KMS-11 (cell line): Measurements from ENCODE around the gene ZSCAN18.
A peak's percentile ranks its signal among the peaks of the same experiment; 100 is the strongest.

Experiments used
- H2AFZ ChIP-seq: fragments of 200-600 bp; sonication (generic); 2 replicates; pipeline ENCODE4 v1.6.1; 2016; ENCODE audit warnings: antibody characterized with exemption, mixed run types, low read depth
- H3K27ac ChIP-seq: fragments of 200-600 bp; sonication (generic); 2 replicates; pipeline ENCODE4 v1.6.1; 2016; ENCODE audit warnings: mild to moderate bottlenecking, mixed run types
- H3K27me3 ChIP-seq: fragments of 200-600 bp; sonication (generic); 2 replicates; pipeline ENCODE4 v1.6.1; 2017; ENCODE audit warnings: mild to moderate bottlenecking, low read depth, mixed run types, moderate library complexity; ENCODE audit not compliant: insufficient read depth
- H3K36me3 ChIP-seq: fragments of 200-600 bp; sonication (generic); 2 replicates; pipeline ENCODE4 v1.6.1; 2017; ENCODE audit warnings: mild to moderate bottlenecking, mixed run types; ENCODE audit not compliant: insufficient read depth
- H3K4me1 ChIP-seq: fragments of 200-600 bp; sonication (generic); 2 replicates; pipeline ENCODE4 v1.6.1; 2016; ENCODE audit warnings: mild to moderate bottlenecking, low read depth, mixed run types; ENCODE audit not compliant: poor library complexity, severe bottlenecking
- H3K4me2 ChIP-seq: fragments of 200-600 bp; sonication (generic); 2 replicates; pipeline ENCODE4 v1.7.0; 2016; ENCODE audit warnings: mild to moderate bottlenecking, mixed run types
- H3K4me3 ChIP-seq: fragments of 200-600 bp; sonication (generic); IDR thresholded peaks from 2 replicates; pipeline ENCODE4 v1.6.1; 2017; ENCODE audit warnings: low read depth, low read length, mixed read lengths; ENCODE audit not compliant: insufficient read depth
- H3K79me2 ChIP-seq: fragments of 200-600 bp; sonication (generic); 2 replicates; pipeline ENCODE4 v1.6.1; 2016; ENCODE audit warnings: low read depth, mixed run types; ENCODE audit not compliant: insufficient read depth
- H3K9ac ChIP-seq: fragments of 200-600 bp; sonication (generic); 2 replicates; pipeline ENCODE4 v1.6.1; 2016; ENCODE audit warnings: mild to moderate bottlenecking, mixed run types
- H4K20me1 ChIP-seq: fragments of 200-600 bp; sonication (generic); 2 replicates; pipeline ENCODE4 v1.6.1; 2016; ENCODE audit warnings: mild to moderate bottlenecking, mixed run types; ENCODE audit not compliant: insufficient read depth
- TF ChIP-seq, protein P1 (sequence below): fragments of 200-600 bp; sonication (generic); conservative IDR thresholded peaks from 2 replicates; pipeline ENCODE4 v1.6.1; 2017; ENCODE audit warnings: low read depth, mild to moderate bottlenecking, antibody characterized with exemption, low read length, moderate library complexity, mixed read lengths

ZSCAN18 gene

DNA sequence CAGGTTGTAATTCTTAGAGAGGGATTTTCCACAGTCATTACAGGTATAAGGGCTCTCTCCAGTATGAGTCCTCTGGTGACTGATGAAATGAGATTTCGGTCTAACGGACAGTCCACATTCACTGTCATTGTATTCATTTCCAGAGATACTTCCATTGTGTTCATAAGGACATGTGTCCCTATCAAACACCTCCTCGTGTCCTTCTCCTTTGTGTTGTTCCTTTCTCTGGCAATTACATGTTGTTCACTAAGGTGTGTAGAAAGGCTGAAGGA lies 10.5 kb upstream of the ZSCAN18 start:
- Histone ChIP-seq H3K27ac (no peak overlapping the region), H3K4me1 (no peaks in the 10 kb centered on the region), H3K79me2 (no peaks in the 10 kb centered on the region), H3K27me3 (peaks cover 2% of the 10 kb centered on the region; the same call in 1 of the 2 replicates), H3K9ac (no peak overlapping the region), H2AFZ (no peak overlapping the region), H3K36me3 (no peaks in the 10 kb centered on the region), H4K20me1 (no peaks in the 10 kb centered on the region), H3K4me2 (no peak overlapping the region), H3K4me3 (no peak overlapping the region)
- TF ChIP-seq, protein P1, sequence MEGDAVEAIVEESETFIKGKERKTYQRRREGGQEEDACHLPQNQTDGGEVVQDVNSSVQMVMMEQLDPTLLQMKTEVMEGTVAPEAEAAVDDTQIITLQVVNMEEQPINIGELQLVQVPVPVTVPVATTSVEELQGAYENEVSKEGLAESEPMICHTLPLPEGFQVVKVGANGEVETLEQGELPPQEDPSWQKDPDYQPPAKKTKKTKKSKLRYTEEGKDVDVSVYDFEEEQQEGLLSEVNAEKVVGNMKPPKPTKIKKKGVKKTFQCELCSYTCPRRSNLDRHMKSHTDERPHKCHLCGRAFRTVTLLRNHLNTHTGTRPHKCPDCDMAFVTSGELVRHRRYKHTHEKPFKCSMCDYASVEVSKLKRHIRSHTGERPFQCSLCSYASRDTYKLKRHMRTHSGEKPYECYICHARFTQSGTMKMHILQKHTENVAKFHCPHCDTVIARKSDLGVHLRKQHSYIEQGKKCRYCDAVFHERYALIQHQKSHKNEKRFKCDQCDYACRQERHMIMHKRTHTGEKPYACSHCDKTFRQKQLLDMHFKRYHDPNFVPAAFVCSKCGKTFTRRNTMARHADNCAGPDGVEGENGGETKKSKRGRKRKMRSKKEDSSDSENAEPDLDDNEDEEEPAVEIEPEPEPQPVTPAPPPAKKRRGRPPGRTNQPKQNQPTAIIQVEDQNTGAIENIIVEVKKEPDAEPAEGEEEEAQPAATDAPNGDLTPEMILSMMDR, result no peak

DNA sequence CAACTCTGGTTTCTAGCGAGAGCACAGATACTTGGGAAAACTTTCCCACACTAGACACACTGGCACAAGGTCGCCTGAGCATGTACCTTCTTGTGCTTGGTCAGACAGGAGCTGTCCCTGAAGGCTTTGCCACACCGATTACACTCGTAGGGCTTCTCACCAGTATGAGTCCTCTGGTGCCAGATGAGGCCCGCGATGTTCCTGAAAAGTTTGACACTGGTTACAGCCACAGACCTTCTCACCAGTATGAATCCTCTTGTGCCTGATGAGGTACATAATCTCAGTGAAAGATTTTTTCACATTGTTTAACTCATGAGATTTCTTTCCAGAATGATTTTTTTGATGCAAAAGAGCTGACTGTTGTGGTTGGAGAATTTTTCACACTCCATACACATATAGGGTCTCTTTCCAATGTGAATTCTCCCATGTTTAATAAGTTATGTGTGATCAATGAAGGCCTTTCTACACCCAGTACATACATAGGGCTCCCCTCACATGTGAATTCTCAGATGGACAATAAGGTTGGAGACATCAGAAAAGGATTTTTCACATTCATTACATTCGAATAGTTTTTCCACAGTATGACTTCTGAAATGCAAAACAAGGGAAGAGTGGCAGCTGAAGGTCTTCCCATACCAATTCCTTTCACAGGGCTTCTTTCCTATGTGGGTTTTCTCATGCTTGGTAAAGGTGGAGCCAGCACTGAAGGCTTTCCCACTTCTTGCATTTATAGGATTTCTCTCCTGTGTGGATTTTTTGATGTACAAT lies 9.9 kb upstream of the ZSCAN18 start:
- Histone ChIP-seq H4K20me1 (no peaks in the 10 kb centered on the region), H3K4me1 (no peaks in the 10 kb centered on the region), H2AFZ (no peak overlapping the region), H3K27me3 (peaks cover 2% of the 10 kb centered on the region; the same call in 1 of the 2 replicates), H3K9ac (no peak overlapping the region), H3K27ac (no peak overlapping the region), H3K4me2 (no peak overlapping the region), H3K36me3 (no peaks in the 10 kb centered on the region), H3K4me3 (no peak overlapping the region), H3K79me2 (no peaks in the 10 kb centered on the region)
- TF ChIP-seq, protein P1, result no peak

DNA sequence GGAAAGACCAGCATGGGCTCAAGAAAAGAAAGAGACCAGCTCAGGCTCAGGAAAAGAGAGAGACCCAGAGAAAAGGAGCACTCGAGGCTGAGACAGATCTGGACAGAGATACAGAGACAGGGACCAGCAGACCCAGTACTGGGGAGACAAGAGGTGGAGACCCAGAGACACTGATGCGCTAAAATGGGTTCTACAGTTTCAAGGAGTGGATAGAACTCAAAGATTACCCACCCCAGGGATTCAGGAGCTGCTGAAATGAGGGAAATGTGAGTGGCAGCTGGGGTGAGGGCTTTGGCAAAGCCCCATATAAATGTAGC lies 609 bp upstream of the ZSCAN18 start:
- H3K27me3 ChIP-seq, result no peaks in the 10 kb centered on the region
- no peak overlapping the region for H3K4me3 ChIP-seq
- no peaks in the 10 kb centered on the region for H4K20me1 ChIP-seq
- TF ChIP-seq, protein P1, result no peak
- peak overlapping the region; percentile 18; the same call in 1 of the 2 replicates for H3K9ac ChIP-seq
- H3K79me2 ChIP-seq, result no peaks in the 10 kb centered on the region
- no peaks in the 10 kb centered on the region for H3K4me1 ChIP-seq
- no peak overlapping the region for H3K27ac ChIP-seq
- H3K36me3 ChIP-seq, result no peaks in the 10 kb centered on the region
- peak overlapping the region; percentile 14; the same call in 1 of the 2 replicates for H2AFZ ChIP-seq
- no peak overlapping the region for H3K4me2 ChIP-seq

DNA sequence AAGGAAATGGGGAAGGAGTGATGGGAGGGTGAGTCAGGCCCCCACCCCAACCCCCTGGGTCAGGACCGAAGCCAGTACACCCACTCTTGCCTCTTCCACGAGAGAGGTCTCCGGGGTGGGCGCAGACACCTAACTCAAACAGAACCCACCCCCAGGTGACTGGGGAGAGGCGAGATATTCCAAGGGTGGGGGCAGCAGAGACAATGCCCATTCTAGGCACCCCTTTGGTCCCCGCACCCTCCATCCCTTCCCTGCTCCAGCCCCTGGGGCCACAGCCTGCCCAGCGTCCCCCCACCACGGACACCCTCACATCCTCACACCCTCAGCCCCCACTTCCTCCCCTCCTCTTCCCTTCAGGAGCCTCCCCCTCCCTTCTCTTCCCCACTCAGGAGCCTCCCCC lies 682 bp downstream of the ZSCAN18 start:
- H4K20me1 ChIP-seq, result no peaks in the 10 kb centered on the region
- TF ChIP-seq, protein P1, result no peak
- H3K4me3 ChIP-seq, result no peak overlapping the region
- no peaks in the 10 kb centered on the region for H3K79me2 ChIP-seq
- H2AFZ ChIP-seq, result no peak overlapping the region
- no peak overlapping the region for H3K4me2 ChIP-seq
- no peaks in the 10 kb centered on the region for H3K36me3 ChIP-seq
- no peak overlapping the region for H3K9ac ChIP-seq
- H3K27me3 ChIP-seq, result no peaks in the 10 kb centered on the region
- H3K4me1 ChIP-seq, result no peaks in the 10 kb centered on the region
- H3K27ac ChIP-seq, result no peak overlapping the region
